HG03175 (cell line): ENCODE results near the gene CDK17.

ENCODE experiments used
- ATAC-seq: cut with Tn5 transposase; IDR thresholded peaks from one replicate; pipeline ENCODE4 v1.9.1; 2021; ENCODE audit warnings: mild to moderate bottlenecking, moderate library complexity; ENCODE audit not compliant: unreplicated experiment

Gene CDK17

GRCh38 chr12:96271469-96272199, 128.6 kb downstream of the CDK17 start:
- no peak for ATAC-seq

- no peak for ATAC-seq
These were observed 134.0 kb downstream of the CDK17 start for GRCh38 chr12:96266238-96266637.

- no peak for ATAC-seq
These were observed 134.4 kb downstream of the CDK17 start for GRCh38 chr12:96265836-96266235.

GRCh38 chr12:96265400-96265799, 134.8 kb downstream of the CDK17 start:
- ATAC-seq, result no peak

GRCh38 chr12:96263449-96263902, 136.8 kb downstream of the CDK17 start:
- no peak for ATAC-seq

GRCh38 chr12:96261557-96261956, 138.7 kb downstream of the CDK17 start:
- ATAC-seq, result no peak

GRCh38 chr12:96260644-96261043, 139.6 kb downstream of the CDK17 start:
- ATAC-seq, result no peak

- no peak for ATAC-seq
These were observed 140.0 kb downstream of the CDK17 start for GRCh38 chr12:96260231-96260630.

- no peak for ATAC-seq
These were observed 141.9 kb downstream of the CDK17 start for GRCh38 chr12:96258104-96258961.

- ATAC-seq, result no peak
These were observed 142.6 kb downstream of the CDK17 start for GRCh38 chr12:96257550-96258103.

- ATAC-seq, result no peak
These were observed 143.4 kb downstream of the CDK17 start for GRCh38 chr12:96256672-96257361.

GRCh38 chr12:96255077-96255476, 145.2 kb downstream of the CDK17 start:
- no peak for ATAC-seq

GRCh38 chr12:96250119-96250685, 150.0 kb downstream of the CDK17 start:
- ATAC-seq, result no peak

GRCh38 chr12:96249196-96250118, 150.8 kb downstream of the CDK17 start:
- ATAC-seq, result no peak

GRCh38 chr12:96248136-96248931, 151.9 kb downstream of the CDK17 start:
- no peak for ATAC-seq

- ATAC-seq, result no peak
These were observed 152.7 kb downstream of the CDK17 start for GRCh38 chr12:96247563-96247962.

- ATAC-seq, result no peak
These were observed 153.2 kb downstream of the CDK17 start for GRCh38 chr12:96246926-96247505.

- ATAC-seq, result no peak
These were observed 155.4 kb downstream of the CDK17 start for GRCh38 chr12:96244826-96245225.

- no peak for ATAC-seq
These were observed 157.6 kb downstream of the CDK17 start for GRCh38 chr12:96242597-96242996.
